HG03432 (cell line): ENCODE measurements around the gene AFP.

Source experiments
- ATAC-seq: cut with Tn5 transposase; IDR thresholded peaks from one replicate; pipeline ENCODE4 v1.9.1; 2021; ENCODE audit warnings: mild to moderate bottlenecking, moderate library complexity; ENCODE audit not compliant: unreplicated experiment

Gene AFP

DNA sequence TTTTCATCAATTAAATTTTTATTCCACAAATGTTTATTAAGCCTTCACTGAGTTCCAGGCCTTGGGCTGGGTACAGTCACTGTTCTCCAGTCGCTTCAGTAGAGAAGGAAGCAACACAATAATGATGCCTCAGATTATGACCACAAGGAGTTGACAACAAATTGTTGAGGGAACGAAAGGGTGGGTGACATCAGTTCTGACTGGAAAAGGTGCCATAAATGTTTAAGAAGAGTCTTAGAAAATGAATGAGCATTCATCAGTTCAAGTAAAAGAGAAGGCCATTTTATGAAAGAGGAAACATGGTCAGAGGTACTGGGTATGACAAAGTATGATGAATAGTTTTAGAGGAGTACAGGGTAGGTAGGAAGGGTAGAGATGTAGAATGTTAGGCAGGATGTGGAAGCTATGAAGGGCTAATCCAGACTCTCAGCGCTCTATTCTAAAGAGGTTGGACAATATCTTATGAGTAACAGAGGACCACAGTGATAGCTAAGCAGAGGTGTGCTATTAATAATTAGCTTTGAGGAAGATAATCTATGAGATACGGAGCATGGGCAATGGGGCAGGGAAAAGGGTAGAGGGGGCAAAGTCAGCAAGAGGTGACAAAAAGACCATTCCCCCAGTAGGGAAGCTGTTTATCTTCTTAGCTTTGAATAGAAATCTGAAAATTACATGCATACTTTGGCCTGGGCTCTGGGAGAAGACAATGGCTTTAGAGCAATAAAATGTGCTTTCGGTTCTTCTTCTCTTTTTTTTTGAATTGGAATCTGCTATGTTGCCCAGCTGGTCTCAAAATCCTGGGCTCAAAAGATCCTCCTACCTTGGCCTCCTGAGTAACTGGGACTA lies 20.4 kb downstream of the AFP start:
- no peak for ATAC-seq

DNA sequence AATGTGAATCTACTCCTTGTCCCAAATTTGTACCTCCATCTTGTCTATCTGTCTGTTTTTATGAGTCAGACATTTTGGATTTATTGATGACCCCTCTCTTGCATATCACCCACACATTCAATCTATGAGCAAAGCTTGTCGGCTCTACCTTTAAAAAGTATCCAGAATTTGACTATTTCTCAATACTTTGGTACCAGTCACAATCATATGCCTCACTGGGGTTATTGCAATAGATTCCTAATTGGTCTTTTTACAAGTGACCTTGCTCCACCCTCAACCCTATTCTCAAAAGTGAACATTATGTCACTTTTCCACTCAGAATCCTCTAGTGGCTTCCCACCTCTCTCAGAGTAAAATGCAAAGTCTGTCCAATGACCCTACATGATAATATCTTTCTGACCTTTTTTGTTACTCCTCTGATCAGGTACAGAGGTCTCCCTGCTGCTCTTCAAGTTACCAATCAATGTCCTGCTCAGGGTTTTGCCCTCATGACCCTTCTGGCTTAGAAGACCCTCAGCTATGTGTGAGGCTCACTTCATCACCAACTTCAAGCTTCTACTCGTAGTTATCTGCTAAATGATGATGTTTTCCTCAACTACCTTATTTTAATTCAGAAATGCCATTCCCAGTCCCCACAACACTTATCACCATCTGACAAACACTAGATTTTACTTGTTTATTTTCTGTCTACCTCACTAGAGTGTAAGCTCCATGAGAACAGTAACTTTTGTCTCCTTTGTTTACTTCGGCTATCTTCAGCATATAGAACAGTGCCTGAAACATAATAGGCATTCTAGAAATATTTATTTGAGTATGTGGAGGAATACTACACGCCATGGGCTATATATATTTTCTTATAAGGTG lies 22.4 kb downstream of the AFP start:
- ATAC-seq, result no peak

DNA sequence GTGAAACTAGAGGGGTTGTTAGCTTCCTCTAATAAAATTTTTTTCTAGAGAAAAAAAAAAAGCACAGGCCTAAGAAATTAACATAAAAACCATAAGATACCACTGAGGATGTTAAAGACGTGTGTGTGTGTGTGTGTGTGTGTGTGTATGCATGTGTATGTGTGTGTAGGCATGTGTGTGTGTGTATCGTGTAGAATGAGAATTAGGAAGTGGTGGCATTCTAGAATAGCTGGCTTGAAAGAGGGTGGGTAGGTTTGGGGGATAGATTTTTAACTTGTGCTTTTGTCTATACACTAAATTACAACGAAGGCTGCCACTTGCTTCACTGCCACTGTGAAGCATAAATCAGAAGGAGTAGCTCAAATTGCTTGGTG lies 23.0 kb downstream of the AFP start:
- ATAC-seq, result no peak

DNA sequence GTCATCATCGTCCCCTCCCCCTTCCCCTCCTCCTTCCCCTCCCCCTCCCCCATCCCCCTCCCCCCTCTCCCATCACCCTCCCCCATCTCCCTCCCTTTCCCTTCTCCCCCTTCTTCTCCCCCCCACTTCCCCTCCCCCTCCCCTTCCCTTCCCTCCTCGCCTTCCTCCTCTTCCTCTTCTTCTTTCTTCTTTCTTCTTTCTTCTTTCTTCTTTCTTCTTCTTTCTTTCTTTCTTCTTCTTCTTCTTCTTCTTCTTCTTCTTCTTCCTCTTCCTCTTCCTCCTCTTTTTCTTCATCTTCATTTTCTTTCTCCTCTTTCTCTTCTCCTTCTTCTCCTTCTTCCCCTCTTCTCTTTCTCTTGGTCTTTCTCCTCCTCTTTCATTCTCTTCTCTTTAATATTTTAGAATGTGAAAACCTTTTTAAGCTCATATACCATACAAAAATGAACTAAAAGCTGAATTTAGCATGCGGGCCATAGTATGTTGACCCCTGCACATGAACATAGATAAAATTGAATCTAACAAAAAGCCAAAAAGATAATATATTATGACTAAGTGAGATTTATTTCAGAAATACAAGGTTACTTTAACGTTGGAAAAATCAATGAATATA lies 25.0 kb downstream of the AFP start:
- ATAC-seq, result no peak

DNA sequence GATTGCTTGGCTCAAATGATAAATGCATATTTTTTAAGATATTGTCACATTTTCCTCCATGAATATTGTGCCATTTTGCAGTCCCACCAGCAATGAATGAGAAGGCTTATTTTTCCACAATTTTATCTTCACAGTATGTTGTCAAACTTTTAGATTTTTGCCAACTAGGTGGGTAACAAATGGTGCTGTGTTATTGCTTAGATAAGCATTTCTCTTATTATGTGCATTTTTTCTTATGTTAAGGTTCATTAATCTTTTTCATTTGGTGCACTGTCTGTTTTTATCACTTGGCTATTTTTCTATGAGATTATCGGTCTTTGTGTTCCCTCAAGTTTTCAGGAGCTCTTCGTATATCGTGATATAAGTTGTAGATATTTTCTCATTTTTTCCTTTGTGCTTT lies 32.1 kb downstream of the AFP start:
- no peak for ATAC-seq

DNA sequence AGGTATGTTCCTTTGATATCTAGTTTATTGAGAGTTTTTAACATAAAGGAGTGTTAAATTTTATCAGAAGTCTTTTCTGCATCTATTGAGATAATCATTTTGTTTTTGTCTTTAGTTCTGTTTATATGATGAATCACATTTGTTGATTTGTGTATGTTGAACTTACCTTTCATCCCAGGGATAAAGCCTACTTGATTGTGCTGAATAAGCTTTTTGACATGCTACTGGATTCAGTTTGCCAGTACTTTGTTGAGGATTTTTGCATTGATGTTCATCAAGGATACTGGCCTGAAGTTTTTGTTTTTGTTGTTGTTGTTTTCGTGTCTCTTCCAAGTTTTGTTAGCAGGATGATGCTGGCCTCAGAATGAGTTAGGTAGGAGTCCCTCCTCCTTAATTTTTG lies 34.7 kb downstream of the AFP start:
- no peak for ATAC-seq

DNA sequence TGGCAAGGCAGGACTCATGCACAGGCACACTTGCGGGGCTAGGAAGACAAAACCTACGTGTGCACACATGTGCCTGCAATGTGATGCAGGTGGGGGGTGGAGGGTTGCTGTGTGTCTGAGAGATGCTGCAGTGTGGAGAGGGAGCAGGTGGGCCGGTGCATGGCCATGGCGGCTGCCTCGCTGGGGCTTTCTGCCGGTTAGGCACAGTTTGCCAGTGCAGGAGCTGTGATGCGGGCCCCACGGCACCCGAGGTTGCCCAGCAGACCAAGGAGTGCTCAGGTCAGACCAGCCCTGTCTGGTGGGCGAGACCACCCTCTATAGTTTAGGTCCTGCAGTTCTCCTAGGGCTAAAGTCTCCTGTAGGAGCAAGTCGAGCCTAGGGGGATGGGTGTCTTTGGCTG lies 41.2 kb downstream of the AFP start:
- ATAC-seq, result no peak

DNA sequence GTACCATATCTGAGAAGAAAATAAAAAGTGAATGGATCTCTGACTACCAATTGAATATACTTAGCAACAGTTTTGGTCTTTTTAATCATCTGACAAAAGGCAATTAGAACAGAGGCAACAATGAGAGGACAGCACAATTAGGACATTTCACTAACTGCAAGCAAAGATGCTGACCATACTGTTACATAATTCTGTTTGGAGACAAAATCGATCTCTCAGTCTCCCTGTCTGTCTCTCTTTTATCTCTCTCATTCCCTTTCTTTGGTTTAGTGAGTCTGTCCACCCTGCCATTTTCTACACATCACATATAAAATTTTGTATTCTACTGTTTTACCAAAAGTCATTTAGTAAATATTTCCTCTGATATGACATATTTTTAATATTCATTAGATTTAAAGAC lies 43.3 kb downstream of the AFP start:
- no peak for ATAC-seq

DNA sequence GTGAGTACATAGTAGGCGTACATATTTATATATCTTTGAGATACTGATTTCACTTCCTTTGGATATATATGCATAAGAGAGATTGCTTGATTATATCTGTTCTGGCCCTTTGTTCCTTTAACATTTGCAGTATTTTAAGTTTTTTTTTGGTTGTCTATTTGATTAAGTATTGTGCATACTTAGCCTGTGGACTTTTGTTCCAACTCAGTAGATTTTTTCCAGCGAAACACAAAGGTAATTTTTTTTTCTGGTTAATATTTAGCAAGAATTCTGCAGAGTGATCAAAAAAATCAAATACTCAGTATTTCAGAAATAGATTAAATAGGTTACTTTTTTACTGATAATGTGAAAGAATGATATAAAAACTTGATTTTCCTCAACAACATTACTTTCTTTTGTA lies 45.3 kb downstream of the AFP start, which contains the start of gene AFM:
Gene AFM, plus strand, starts transcription at position 388 of the 400 bp plus-strand sequence. CDS start 31 bp downstream, outside the sequence.
- ATAC-seq, result no peak

DNA sequence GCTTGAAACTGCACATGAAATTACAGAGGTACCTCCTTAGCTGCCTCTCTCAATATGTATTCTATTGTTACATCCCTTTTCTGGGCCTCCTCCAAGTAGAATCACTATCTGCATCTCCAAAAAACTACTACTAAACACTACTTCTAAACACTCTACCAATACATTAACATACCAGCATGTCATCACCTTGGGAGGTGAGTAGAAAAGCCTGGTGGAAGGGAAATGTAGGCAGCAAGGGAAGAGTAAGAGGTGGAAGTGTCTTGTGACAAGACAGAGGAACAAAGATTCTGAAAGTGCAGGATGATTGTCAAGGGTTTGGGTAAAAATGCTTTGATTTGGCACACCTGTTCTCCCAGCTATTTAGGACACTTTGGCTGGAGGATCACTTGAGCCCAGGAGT lies 49.1 kb downstream of the AFP start:
- ATAC-seq, result no peak

DNA sequence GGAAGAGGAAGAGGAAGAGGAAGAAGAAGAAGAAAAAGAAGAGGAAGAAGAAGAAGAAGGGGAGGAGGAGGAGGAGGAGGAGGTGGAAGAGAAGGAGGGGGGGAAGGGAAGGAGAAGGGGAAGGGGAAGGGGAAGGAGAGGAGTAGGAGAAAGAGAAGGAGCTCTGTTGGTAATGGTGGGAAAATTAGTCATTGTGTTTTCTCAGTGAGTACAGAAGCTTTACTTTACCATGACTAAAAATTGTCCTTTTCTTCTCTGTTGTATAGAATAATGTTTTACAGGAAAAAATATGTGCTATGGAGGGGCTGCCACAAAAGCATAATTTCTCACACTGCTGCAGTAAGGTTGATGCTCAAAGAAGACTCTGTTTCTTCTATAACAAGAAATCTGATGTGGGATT lies 49.6 kb downstream of the AFP start:
- no peak for ATAC-seq

DNA sequence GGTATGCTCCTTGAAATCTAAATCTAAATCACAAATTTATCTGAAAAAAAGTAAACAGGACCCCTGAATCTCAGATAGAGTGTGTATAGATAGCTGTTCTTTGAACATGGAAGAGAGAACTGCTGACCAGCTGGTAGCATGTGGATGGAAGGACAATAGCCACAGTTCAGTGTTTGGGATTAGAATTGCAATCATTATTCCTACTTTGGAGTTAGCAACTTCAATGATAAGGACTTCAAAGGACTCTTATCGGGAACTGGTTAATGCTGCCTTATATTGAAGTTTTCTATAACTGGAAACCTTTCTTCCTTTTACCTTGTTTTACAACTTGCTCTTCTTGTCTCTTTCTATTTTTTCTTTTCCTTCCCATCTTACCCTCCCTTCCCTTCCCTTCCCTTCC lies 50.5 kb downstream of the AFP start:
- ATAC-seq, result no peak

DNA sequence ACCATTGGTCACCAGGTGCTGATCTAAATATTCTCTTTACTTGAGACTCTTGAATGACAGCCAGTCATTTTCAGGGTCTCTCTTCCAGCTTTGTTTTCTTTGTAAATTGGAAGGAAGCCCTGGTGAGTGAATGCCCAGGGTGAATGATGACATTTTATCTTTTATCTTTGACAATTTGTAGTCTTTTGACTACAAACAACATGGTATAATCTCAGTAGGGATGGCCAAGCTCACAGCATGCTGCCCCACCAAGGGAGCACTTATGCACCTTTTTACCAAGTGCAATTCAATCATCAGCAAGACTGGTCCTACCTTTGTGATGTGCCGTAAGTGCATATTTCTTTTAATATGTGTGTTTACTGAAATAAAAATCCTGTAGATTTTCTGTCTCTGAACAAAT lies 51.2 kb downstream of the AFP start:
- no peak for ATAC-seq

DNA sequence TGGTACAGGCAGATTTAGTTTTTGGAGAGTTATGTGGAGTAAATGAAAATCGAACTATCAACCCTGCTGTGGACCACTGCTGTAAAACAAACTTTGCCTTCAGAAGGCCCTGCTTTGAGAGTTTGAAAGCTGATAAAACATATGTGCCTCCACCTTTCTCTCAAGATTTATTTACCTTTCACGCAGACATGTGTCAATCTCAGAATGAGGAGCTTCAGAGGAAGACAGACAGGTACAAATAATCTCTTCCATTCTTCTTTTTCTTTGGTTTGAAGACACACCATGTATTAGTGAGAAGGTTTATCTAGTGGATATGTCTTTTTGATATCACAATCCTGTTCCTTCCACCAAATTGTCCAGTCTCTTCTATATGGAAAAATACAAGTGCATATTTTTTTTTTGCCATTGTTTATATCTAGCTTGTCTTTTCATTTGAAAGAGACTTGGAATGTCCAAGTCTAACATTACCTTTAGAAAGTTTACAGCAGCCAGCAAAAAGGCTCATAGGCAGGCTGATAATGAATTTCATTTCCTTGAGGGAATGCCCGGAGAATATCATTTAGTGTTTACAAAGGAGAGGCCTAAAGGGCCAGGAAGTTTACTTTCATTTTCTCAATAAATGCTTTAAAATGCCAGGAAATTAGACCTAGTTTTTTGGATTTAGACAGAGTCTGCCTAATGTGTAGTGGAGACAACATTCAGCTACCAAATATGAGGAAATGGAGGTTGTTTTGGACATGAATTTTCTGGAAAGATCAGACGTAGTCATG lies 64.2 kb downstream of the AFP start:
- ATAC-seq, result no peak

DNA sequence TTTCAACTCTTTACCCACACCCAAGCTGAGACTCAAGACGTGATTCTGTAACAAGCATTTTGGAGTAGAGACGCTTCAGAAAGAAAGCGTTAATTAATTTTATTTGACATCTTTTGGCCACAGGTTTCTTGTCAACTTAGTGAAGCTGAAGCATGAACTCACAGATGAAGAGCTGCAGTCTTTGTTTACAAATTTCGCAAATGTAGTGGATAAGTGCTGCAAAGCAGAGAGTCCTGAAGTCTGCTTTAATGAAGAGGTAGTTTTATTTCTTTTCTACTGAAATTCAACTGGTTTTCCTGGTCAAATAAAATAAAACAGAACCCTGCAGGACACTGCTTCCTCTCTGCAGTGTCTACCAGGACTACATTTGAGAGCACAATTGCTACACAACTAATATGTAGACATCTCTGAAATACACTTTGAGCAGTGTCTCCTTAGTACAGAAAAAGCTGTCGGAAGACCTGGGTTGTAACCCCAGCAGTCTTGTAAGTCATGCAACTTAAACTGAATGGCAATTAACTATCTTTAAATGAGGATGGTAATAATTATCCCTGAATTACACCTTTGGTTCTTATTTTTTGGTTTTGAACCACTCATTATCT lies 65.7 kb downstream of the AFP start:
- no peak for ATAC-seq

DNA sequence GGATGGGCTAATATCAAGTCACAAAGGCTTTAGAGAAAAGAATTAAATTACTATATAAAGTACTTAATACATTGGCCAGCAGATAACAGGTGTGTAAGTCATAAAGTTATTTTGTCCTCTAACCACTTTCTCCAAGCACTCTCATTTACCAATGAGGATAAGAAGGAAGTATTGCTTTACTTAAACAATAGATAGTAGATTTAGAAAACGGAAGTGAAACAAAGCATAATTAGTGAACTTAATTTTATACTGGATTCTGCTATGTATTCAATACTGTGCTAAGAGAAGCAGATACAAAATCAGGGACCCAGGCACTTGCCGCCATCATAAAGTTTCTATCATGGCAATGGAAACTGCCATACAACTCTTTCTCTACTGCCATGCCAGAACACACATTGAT lies 69.5 kb downstream of the AFP start:
- ATAC-seq, result no peak
